Right cardiac atrium (tissue), 5 donors: ENCODE results near the gene TMEM161A. TPM values are rescaled to one million over a fixed set of nuclear protein-coding genes. Genes with fewer than 3 reads are reported as not detected.

Source experiments
- ATAC-seq, 2 donors: fragments of 200-7000 bp; cut with Tn5 transposase; one replicate each; pipeline versions ENCODE4 v1.8.0 to v1.9.1; 2020; ENCODE audit warnings: moderate library complexity in 2 of 2, mild to moderate bottlenecking in 1 of 2
- DNase-seq, 3 donors: peaks; one replicate each; pipeline ENCODE4 v3.0.0-alpha.2; 2020
- H3K27ac ChIP-seq: one replicate; pipeline ENCODE4 v1.5.1; 2013; ENCODE audit warnings: mild to moderate bottlenecking, low read length, control low read depth, moderate library complexity
- H3K27me3 ChIP-seq: one replicate; pipeline ENCODE4 v1.6.1; 2013; ENCODE audit not compliant: control insufficient read depth, insufficient read depth
- H3K4me1 ChIP-seq: one replicate; pipeline ENCODE4 v1.6.1; 2013; ENCODE audit warnings: low read length; ENCODE audit not compliant: control insufficient read depth, insufficient read depth
- H3K4me3 ChIP-seq: one replicate; pipeline ENCODE4 v1.5.1; 2013; ENCODE audit warnings: low read length, control low read depth
- H3K9me3 ChIP-seq: one replicate; pipeline ENCODE4 v1.6.1; 2013; ENCODE audit warnings: low read length; ENCODE audit not compliant: control insufficient read depth
- WGBS: extraction: QIAGEN DNeasy Blood & Tissue Kit; methylation state at CpG from one replicate; pipeline ENCODE4 v1.1.7; 2013; 5-methylcytosine and 5-hydroxymethylcytosine counted together
- intact Hi-C, 4 donors: fragments of 100-400 bp; cut with DNase I; formaldehyde crosslinking; loops; one replicate each; pipeline versions ENCODE4 v1.11.0 to v1.14.0; 2022 to 2023
- polyA plus RNA-seq: library from polyadenylated mRNA; stranded (reverse); fragments of 200-250 nt; gene quantifications from one replicate; pipeline ENCODE4 v1.2.3, GENCODE V29; 2013
- total RNA-seq, 4 donors: library from RNA; stranded (reverse); fragmentation: NEBNext Ultra II Directional; extraction: Animal tissue kit (Norgen Biotek cat#: 25700); gene quantifications; one replicate each; pipeline ENCODE4 v1.2.1, GENCODE V29; 2021
- donor health status: healthy with polysubstance abuse.
- donor health status: DM: no; HTN: yes; CAD: no.
- donor health status: DM: no; HTN: no; CAD: no.
- donor health status: DM: no; HTN: yes; CAD: no; lungs with severe emphysema.
- donor health status: DM: yes; HTN: yes; CAD: no.

Gene TMEM161A
- total and polyA plus RNA-seq, 5 donors = 14.0 to 27.0 (median 19.5) TPM

DNA sequence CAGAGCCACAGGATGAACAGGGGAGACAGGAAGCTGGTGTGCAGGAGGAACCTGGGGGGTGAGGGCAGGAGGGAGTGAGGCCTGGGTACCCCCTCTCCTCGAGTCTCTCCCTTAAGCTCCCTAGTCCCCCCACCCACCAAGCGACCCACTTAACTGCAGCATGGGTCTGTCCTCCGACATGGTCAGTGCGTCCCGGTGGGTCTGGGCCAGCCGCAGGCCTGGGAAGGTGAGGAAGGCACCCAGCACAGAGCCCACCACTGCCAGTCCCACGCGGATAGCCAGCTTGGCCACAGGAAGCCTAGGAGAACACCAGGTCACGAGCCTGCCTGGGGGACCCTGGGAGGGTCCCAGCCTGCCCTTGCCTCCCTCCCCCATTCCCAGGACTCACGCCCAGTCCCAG, 16.9 kb downstream of the TMEM161A start:
- no peak overlapping the region for H3K4me3 ChIP-seq
- ATAC-seq (peak; percentile 4 to 30), DNase-seq (peak in 1 of 3 donors; percentile 45)
- intact Hi-C loops = no loop called here
- no peak overlapping the region for H3K27ac ChIP-seq
- no peaks in the 10 kb centered on the region for H3K9me3 ChIP-seq
- H3K27me3 ChIP-seq = no peaks in the 10 kb centered on the region
- WGBS = 88% methylated on average over 10 of the region's 10 CpGs
- no peaks in the 10 kb centered on the region for H3K4me1 ChIP-seq

DNA sequence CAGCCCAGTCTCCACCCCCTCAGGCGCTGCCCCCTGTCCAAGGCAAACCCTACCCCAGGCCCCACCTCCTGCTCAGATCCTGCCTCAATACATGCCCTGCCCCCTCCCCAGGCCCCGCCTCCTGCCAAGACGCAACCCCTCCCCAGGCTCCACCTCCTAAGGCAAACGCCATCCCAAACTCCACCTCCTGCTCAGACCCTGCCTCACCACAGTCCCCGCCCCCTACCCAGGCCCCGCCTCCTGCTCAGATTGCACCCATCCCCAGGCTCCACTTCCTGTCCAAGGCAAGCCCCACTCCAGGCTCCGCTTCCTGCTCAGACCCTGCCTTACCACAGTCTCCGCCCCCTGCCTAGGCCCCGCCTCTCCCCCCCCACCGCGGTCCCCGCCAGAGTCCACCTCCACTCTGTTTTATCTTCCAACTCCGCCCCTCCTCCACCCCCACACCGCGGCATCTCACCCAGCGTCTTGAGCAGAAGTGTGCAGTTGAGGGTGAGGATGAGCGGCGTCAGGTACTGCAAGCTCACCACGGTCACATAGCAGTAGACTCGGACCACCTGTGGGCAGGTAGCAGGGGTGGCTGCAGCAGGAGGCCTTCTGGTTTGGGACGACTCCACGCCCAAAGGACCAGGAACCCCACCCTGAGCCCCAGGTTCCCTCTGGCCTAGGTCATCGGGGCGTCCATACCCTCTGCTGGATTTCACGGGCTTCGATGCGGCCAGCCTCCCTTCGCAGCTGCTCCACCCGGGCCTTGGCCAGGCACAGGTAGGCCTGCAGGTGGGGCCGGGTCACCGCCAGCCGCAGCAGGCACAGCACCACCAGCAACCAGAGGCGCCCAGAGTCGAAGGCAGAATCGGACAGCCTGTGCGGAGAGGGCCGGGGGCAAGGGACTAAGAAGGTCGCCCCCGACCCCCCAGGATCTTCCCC, 17.7 kb downstream of the TMEM161A start:
- peak; percentile 76 to 91 for ATAC-seq
- intact Hi-C loops = no loop called here
- peak; percentile 75 to 88 (median 85) for DNase-seq
- 59% methylated on average over 39 of the region's 39 CpGs for whole genome bisulfite sequencing
- no peak overlapping the region for H3K27ac ChIP-seq
- no peak overlapping the region for H3K4me3 ChIP-seq
- H3K9me3 ChIP-seq = no peaks in the 10 kb centered on the region
- H3K27me3 ChIP-seq = no peaks in the 10 kb centered on the region
- H3K4me1 ChIP-seq = no peaks in the 10 kb centered on the region

DNA sequence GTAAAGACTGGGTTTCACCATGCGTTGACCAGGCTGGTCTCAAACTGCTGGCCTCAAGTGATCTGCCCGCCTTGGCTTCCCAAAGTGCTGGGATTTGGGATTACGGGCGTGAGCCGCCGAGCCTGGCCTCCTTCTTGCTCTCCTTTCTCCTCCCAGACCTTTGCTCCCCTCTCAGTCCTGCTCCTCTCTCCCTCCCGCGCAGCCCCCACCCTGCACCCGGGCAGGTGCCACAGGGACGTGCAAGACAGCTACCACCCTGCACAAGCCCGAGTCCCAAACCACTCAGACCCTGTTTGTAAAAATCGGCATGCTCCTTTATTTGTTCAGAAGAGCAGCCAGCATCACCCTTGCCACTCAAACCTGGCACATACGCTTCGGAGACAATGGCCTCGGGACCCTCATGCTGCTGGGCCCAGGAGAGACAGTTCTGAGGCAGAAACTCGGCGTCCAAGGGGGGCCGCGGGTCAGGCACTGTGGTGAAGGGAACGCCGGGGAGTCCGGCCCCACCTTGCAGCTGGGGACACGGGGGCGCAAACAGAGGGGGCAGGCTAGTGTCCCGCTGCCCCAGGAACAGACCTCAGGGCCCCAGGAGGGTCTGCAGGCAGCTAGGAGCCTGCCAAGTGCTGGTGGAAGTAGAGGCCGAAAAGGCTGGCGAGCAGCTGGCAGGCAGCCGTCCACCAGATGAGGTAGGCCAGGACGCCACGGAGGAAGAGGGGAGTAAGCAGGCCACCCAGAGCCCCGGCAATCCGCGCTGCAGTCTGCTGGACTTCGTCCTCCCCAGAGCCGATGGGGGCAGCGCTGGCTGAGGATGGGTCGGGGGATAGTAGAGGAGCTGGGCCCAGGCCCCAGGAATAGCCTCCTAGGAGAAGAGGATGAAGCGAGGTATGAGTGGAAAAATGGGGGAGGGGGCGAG, 18.7 kb downstream of the TMEM161A start:
- H3K27me3 ChIP-seq = no peaks in the 10 kb centered on the region
- ATAC-seq = peak in 1 of 2 donors; percentile 10
- H3K9me3 ChIP-seq = no peaks in the 10 kb centered on the region
- H3K4me1 ChIP-seq = no peaks in the 10 kb centered on the region
- intact Hi-C loops = no loop called here
- WGBS = 92% methylated on average over 39 of the region's 39 CpGs
- H3K4me3 ChIP-seq = no peak overlapping the region
- peak in 2 of 3 donors; percentile 50 to 57 for DNase-seq
- H3K27ac ChIP-seq = no peak overlapping the region

- DNase-seq (no peak), ATAC-seq (no peak)
- no peaks in the 10 kb centered on the region for H3K9me3 ChIP-seq
- no peaks in the 10 kb centered on the region for H3K4me1 ChIP-seq
- H3K27me3 ChIP-seq = no peaks in the 10 kb centered on the region
- WGBS = 73% methylated on average over 9 of the region's 9 CpGs
- H3K4me3 ChIP-seq = no peak overlapping the region
- no peak overlapping the region for H3K27ac ChIP-seq
- intact Hi-C loops = no loop called here
Observed at GRCh38 chr19:19115954-19116353, 22.3 kb downstream of the TMEM161A start.

DNA sequence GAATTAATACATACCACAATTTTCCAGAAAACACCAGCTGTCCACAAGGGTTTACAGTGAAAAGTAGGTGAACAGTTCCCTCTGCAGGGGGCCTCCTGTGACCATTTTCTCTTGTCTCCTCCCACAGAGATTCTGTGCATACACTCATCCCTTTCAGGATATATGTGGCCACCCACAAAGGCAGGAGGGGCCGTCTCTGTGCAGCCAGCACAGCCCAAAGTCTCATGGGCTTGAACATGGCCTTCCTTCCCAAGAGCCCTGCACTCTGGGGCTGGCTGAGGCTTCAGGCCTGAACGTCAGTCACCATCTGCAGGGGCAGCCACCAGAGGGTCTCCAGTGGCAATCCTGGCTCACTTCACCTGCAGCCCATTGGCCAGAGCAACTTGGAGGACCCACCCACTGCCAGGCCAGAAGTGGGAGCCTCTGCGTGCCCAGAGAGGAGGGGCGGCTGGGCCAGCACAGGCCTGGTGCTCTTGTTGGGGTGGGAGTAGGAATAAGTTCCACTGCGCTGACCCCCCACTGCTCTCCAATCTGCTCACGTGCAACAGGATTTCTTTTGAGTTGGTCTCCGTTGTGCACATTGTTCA, 25.1 kb downstream of the TMEM161A start:
- WGBS = 40% methylated on average over 7 of the region's 7 CpGs
- intact Hi-C loops = no loop called here
- no peaks in the 10 kb centered on the region for H3K9me3 ChIP-seq
- H3K4me3 ChIP-seq = no peak overlapping the region
- no peaks in the 10 kb centered on the region for H3K4me1 ChIP-seq
- H3K27me3 ChIP-seq = no peaks in the 10 kb centered on the region
- DNase-seq (no peak), ATAC-seq (no peak)
- H3K27ac ChIP-seq = no peak overlapping the region

DNA sequence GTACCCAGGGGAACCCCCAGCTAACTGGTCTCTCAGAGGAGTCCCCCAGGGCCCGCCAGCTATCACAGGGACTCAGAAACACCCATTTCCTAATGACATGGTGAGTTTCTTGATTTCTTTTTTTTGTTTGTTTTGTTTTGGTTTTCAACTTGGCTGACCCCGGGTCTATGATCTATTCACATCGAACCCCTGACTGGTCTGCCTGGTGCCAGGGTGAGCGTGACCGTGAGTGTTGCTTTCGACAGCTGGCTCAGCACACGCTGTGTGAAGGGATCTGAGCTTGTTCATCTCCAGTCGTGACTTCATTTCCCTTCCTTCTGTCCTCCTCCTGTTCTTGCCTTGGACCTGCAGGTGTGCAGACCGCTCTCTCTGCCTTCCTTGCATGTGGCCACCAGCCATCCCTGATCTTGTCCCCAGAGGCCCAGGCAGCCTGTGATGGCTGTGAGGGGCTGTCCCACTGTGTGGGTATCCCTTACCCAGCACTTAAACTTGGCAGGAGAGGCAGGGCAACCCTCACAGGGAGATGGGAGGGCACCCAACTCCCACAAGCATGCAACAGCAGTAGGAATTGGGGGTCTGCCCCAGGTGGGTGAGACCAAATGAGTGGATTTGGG, 26.2 kb downstream of the TMEM161A start:
- WGBS = 69% methylated on average over 9 of the region's 9 CpGs
- intact Hi-C loops = no loop called here
- Histone ChIP-seq H3K9me3 (no peaks in the 10 kb centered on the region), H3K27ac (no peak overlapping the region), H3K4me1 (no peaks in the 10 kb centered on the region), H3K4me3 (no peak overlapping the region), H3K27me3 (no peaks in the 10 kb centered on the region)
- DNase-seq (peak in 1 of 3 donors; percentile 34), ATAC-seq (no peak)

DNA sequence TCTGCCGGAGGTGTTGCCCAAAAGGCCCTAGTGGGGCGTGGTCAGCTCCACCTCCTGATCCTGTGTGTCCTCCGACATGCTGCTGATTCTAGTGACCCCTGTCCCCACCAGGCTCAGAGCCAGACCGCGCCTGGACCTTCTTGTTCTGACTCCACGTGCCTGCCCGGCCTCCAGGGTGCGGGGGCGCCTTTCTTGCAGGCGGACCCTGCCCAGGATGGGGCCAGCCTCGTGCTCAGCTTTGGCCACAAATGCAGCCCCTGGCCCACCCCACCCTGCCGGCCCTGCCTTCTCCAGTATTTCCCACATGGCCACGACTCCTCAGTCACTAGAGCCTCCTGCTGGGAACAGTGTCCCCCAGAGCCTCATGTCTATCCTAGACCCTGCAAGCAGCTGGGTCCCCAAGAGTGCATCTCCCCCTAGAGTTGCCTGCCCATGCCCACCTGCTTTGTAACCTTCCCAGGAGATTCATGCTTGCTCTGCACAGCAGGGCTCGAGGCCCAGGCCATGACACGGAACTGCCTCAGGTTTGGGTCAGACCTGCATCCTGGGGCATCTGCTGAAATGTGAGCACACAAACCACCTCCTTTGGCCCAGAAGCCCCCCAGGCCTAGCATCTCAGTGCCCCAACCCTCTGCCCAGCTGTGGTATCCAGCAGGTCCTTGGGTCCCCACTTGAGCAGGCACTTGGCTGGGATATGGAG, 27.0 kb downstream of the TMEM161A start:
- DNase-seq (no peak), ATAC-seq (peak in 1 of 2 donors; percentile 5)
- Histone ChIP-seq H3K27me3 (no peaks in the 10 kb centered on the region), H3K4me1 (no peaks in the 10 kb centered on the region), H3K4me3 (no peak overlapping the region), H3K27ac (no peak overlapping the region), H3K9me3 (no peaks in the 10 kb centered on the region)
- 78% methylated on average over 15 of the region's 15 CpGs for WGBS
- intact Hi-C loops = no loop called here

DNA sequence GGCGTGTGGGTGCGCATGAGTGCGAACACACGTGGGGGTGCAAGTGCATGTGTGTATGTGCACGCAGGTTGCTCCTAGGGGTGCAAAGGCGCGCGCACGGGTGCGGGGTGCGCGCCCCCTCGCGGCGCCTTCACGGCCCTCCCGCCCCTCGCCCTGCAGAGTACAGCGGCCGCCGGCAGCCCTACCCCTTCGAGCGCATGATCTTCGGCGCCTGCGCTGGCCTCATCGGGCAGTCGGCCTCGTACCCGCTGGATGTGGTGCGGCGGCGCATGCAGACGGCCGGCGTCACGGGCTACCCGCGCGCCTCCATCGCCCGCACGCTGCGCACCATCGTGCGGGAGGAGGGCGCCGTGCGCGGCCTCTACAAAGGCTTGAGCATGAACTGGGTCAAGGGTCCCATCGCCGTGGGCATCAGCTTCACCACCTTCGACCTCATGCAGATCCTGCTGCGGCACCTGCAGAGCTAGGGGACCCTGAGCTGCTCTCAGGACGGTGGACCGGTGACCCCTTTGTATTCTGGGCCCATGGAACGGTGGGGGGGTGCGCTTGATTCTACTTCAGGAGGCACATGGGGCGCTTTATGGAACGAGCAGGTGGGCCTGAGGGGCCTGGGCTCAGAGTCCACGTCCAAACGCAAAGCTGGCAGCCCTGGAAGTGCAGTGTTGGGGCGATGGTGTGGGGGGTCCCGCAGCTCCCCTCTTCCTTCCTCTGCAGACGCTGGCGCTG, 27.7 kb downstream of the TMEM161A start:
- Histone ChIP-seq H3K4me1 (no peaks in the 10 kb centered on the region), H3K27me3 (no peaks in the 10 kb centered on the region), H3K4me3 (no peak overlapping the region), H3K27ac (no peak overlapping the region), H3K9me3 (no peaks in the 10 kb centered on the region)
- peak in 2 of 3 donors; percentile 69 to 71 for DNase-seq
- intact Hi-C loops = no loop called here
- 21% methylated on average over 66 of the region's 66 CpGs for WGBS
- ATAC-seq = peak; percentile 5 to 11

DNA sequence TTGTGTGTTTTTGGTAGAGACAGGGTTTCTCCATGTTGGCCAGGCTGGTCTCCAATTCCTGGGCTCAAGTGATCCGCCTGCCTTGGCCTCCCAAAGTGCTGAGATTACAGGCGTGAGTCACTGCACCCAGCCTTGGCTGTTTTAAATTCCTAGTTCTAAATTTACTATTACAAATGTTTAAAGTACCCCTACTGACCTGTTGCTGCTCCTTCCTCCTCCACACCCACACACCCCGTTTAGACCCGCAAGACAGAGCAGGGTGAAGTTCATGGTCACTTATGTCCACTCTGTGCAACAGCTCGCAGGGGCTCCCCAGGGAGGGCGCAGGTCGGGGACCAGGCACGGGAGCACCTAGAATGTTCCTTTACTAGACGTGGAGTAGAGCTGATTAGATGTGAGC, 28.7 kb downstream of the TMEM161A start:
- no peak for ATAC-seq
- Histone ChIP-seq H3K27me3 (no peaks in the 10 kb centered on the region), H3K27ac (no peak overlapping the region), H3K4me1 (no peaks in the 10 kb centered on the region), H3K9me3 (no peaks in the 10 kb centered on the region), H3K4me3 (no peak overlapping the region)
- no peak for DNase-seq
- intact Hi-C loops = no loop called here
- 68% methylated on average over 9 of the region's 9 CpGs for WGBS

DNA sequence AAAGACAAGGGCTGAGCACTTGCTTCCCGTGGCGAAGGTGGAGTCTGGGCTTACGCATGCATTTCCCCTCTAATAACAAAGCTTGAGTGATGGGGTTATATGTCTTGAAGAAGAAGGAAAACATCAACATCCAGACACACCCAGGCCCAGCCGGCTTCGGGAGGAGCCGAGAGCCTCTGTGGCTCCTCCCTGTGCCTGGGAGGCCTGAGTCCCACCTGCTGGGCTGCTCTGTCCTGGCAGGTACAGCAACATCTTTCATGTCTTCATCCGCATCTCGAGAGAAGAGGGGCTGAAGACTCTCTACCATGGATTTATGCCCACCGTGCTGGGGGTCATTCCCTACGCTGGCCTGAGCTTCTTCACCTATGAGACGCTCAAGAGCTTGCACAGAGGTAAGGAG, 30.6 kb downstream of the TMEM161A start:
- ATAC-seq (no peak), DNase-seq (no peak)
- 85% methylated on average over 11 of the region's 11 CpGs for WGBS
- no peak overlapping the region for H3K4me3 ChIP-seq
- intact Hi-C loops = no loop called here
- no peaks in the 10 kb centered on the region for H3K4me1 ChIP-seq
- no peak overlapping the region for H3K27ac ChIP-seq
- no peaks in the 10 kb centered on the region for H3K9me3 ChIP-seq
- H3K27me3 ChIP-seq = no peaks in the 10 kb centered on the region
